Hematopoietic multipotent progenitor cell treated with erythropoietin and hydrocortisone succinate and interleukin-3 and kit ligand, for 4 days (in vitro differentiated cells): ENCODE measurements around the gene CDKN2AIP.
"Not testable (repeated sequence)": the region's sequence is repeated elsewhere in the genome, so short reads cannot be mapped to it uniquely, and the experiment has no call there.

Source experiments
- DNase-seq: peaks from one replicate; pipeline ENCODE4 v3.0.0-alpha.2; 2015

The CDKN2AIP gene

GRCh38 chr4:183416879-183417755 lies 27.3 kb upstream of the CDKN2AIP start:
- DNase-seq, result no peak

GRCh38 chr4:183422962-183423631 lies 21.3 kb upstream of the CDKN2AIP start:
- no peak for DNase-seq

GRCh38 chr4:183424109-183424744 lies 20.2 kb upstream of the CDKN2AIP start:
- no peak for DNase-seq

- DNase-seq, result no peak
Measured at GRCh38 chr4:183426507-183426906, 17.9 kb upstream of the CDKN2AIP start.

- no peak for DNase-seq
Measured at GRCh38 chr4:183429489-183429888, 14.9 kb upstream of the CDKN2AIP start.

- no peak for DNase-seq
Measured at GRCh38 chr4:183430317-183430993, 14.0 kb upstream of the CDKN2AIP start.

GRCh38 chr4:183430994-183431347 lies 13.5 kb upstream of the CDKN2AIP start:
- no peak for DNase-seq

- DNase-seq, result no peak
Measured at GRCh38 chr4:183431614-183432013, 12.8 kb upstream of the CDKN2AIP start.

- DNase-seq, result not testable (repeated sequence)
Measured at GRCh38 chr4:183433183-183433582, 11.3 kb upstream of the CDKN2AIP start.

GRCh38 chr4:183434264-183434663 lies 10.2 kb upstream of the CDKN2AIP start:
- no peak for DNase-seq

GRCh38 chr4:183434666-183435190 lies 9.7 kb upstream of the CDKN2AIP start:
- no peak for DNase-seq

GRCh38 chr4:183435803-183436202 lies 8.6 kb upstream of the CDKN2AIP start:
- no peak for DNase-seq

- DNase-seq, result no peak
Measured at GRCh38 chr4:183436417-183436816, 8.0 kb upstream of the CDKN2AIP start.

- no peak for DNase-seq
Measured at GRCh38 chr4:183437452-183437851, 7.0 kb upstream of the CDKN2AIP start.

- no peak for DNase-seq
Measured at GRCh38 chr4:183438458-183439113, 5.8 kb upstream of the CDKN2AIP start.

GRCh38 chr4:183441276-183441675 lies 3.2 kb upstream of the CDKN2AIP start:
- DNase-seq, result no peak

GRCh38 chr4:183443655-183444213 lies 702 bp upstream of the CDKN2AIP start:
- peak; percentile 78 for DNase-seq

- peak; percentile 81 for DNase-seq
Measured at GRCh38 chr4:183445097-183445428, 627 bp downstream of the CDKN2AIP start.

GRCh38 chr4:183447646-183448045 lies 3.2 kb downstream of the CDKN2AIP start:
- DNase-seq, result no peak

- DNase-seq, result no peak
Measured at GRCh38 chr4:183448436-183448835, 4.0 kb downstream of the CDKN2AIP start.

GRCh38 chr4:183449193-183449882 lies 4.9 kb downstream of the CDKN2AIP start:
- DNase-seq, result peak; percentile 57

- DNase-seq, result no peak
Measured at GRCh38 chr4:183450108-183450507, 5.7 kb downstream of the CDKN2AIP start.
